K562 (cell line): ENCODE measurements around the gene THAP2. TPM values are rescaled to one million over a fixed set of nuclear protein-coding genes. Genes with fewer than 3 reads are reported as not detected.
A peak's percentile ranks its signal among the peaks of the same experiment; 100 is the strongest.

Source experiments
- ATF6 ChIP-seq: sonication (generic); formaldehyde crosslinking; IDR thresholded peaks from 2 replicates; pipeline ENCODE4 v1.4.0; 2020; ENCODE audit warnings: mild to moderate bottlenecking, missing genetic modification reagents
- CBX5 ChIP-seq: IDR thresholded peaks from 2 replicates; pipeline ENCODE4 v1.6.1; 2014; ENCODE audit warnings: low read depth, borderline replicate concordance
- FOXA3 ChIP-seq, 2 experiments: fragments of 450-650 bp in 1 of 2; sonication (generic) in 1 of 2; formaldehyde crosslinking; IDR thresholded peaks in 1 of 2; conservative IDR thresholded peaks in 1 of 2; 2 replicates each; pipeline versions ENCODE4 v1.4.0 to v1.8.0; 2020 to 2022; ENCODE audit warnings: mild to moderate bottlenecking in 2 of 2, missing genetic modification reagents in 1 of 2
- GATAD2B ChIP-seq: fragments of 450-650 bp; IDR thresholded peaks from 2 replicates; pipeline ENCODE4 v1.6.1; 2017; ENCODE audit warnings: mild to moderate bottlenecking, borderline replicate concordance
- MIER1 ChIP-seq: fragments of 450-650 bp; IDR thresholded peaks from 2 replicates; pipeline ENCODE4 v1.6.1; 2016; ENCODE audit warnings: antibody characterized with exemption, mild to moderate bottlenecking, low read depth
- PHF21A ChIP-seq: fragments of 450-650 bp; IDR thresholded peaks from 2 replicates; pipeline ENCODE4 v1.6.1; 2017; ENCODE audit warnings: low read depth, borderline replicate concordance
- PTRF ChIP-seq: fragments of 450-650 bp; IDR thresholded peaks from 2 replicates; pipeline ENCODE4 v1.6.1; 2016; ENCODE audit warnings: mild to moderate bottlenecking, missing genetic modification characterization, missing compliant biosample characterization
- RAD51 ChIP-seq: fragments of 450-650 bp; IDR thresholded peaks from 2 replicates; pipeline ENCODE4 v1.7.1; 2016; ENCODE audit warnings: low read depth, mild to moderate bottlenecking, borderline replicate concordance
- RFX7 ChIP-seq: fragments of 250-450 bp; sonication (Bioruptor Pico); IDR thresholded peaks from 2 replicates; pipeline ENCODE4 v1.5.1; 2021; ENCODE audit warnings: mild to moderate bottlenecking
- TARDBP ChIP-seq: fragments of 450-650 bp; IDR thresholded peaks from 2 replicates; pipeline ENCODE4 v1.6.1; 2016
- ZBTB7A ChIP-seq: IDR thresholded peaks from 2 replicates; pipeline ENCODE4 v1.6.1; 2011; ENCODE audit warnings: low read depth, mild to moderate bottlenecking, low read length, moderate library complexity, borderline replicate concordance; ENCODE audit not compliant: control insufficient read depth
- ZNF561 ChIP-seq: fragments of 450-650 bp; formaldehyde crosslinking; conservative IDR thresholded peaks from 2 replicates; pipeline ENCODE4 v1.4.0; 2020; ENCODE audit warnings: mild to moderate bottlenecking, moderate library complexity
- ZNF668 ChIP-seq: fragments of 250-450 bp; sonication (Bioruptor Pico); IDR thresholded peaks from 2 replicates; pipeline ENCODE4 v1.8.0; 2022; ENCODE audit warnings: mild to moderate bottlenecking, inconsistent platforms
- polyA plus RNA-seq, 8 experiments: library from polyadenylated mRNA; depleted of rRNA in 4 of 8; stranded (reverse) in 5 of 8; unstranded in 3 of 8; fragments of >200 nt; fragmentation: Nextera tagmentation in 2 of 8; fragmentation: Illumina TruSeq in 1 of 8; extraction: Ambion mirVana in 2 of 8; extraction: Trizol in 1 of 8; gene quantifications; 2 replicates each; pipeline versions ENCODE4 v1.2.1 to v1.2.3, GENCODE V29; 2011 to 2014; ENCODE audit warnings: inconsistent platforms in 1 of 8, missing spikeins in 1 of 8
- total RNA-seq, 7 experiments: library from RNA; depleted of rRNA in 6 of 7; stranded (reverse); fragments of >200 nt in 6 of 7; fragmentation: Illumina TruSeq in 2 of 7; extraction: Trizol in 2 of 7; gene quantifications; 2 replicates each; pipeline versions ENCODE4 v1.2.1 to v1.2.3, GENCODE V29; 2011 to 2021; ENCODE audit warnings: low replicate concordance in 1 of 7
- TF ChIP-seq, protein P1 (sequence below): sonication (generic); formaldehyde crosslinking; IDR thresholded peaks from 2 replicates; pipeline ENCODE4 v1.8.0; 2022; ENCODE audit warnings: mild to moderate bottlenecking, missing genetic modification reagents
- TF ChIP-seq, protein P2 (sequence below): sonication (generic); formaldehyde crosslinking; IDR thresholded peaks from 2 replicates; pipeline ENCODE4 v1.5.0; 2020; ENCODE audit warnings: missing genetic modification reagents
- TF ChIP-seq, protein P3 (sequence below): fragments of 450-650 bp; formaldehyde crosslinking; IDR thresholded peaks from 2 replicates; pipeline ENCODE4 v1.4.0; 2020; ENCODE audit warnings: mild to moderate bottlenecking, moderate library complexity

Gene THAP2
- total and polyA plus RNA-seq, 9 of the 15 experiments (the other 6 are each of a cell fraction or from before 2014, with no cell fraction given): 1.8 to 18.9 (median 7.3) TPM

DNA sequence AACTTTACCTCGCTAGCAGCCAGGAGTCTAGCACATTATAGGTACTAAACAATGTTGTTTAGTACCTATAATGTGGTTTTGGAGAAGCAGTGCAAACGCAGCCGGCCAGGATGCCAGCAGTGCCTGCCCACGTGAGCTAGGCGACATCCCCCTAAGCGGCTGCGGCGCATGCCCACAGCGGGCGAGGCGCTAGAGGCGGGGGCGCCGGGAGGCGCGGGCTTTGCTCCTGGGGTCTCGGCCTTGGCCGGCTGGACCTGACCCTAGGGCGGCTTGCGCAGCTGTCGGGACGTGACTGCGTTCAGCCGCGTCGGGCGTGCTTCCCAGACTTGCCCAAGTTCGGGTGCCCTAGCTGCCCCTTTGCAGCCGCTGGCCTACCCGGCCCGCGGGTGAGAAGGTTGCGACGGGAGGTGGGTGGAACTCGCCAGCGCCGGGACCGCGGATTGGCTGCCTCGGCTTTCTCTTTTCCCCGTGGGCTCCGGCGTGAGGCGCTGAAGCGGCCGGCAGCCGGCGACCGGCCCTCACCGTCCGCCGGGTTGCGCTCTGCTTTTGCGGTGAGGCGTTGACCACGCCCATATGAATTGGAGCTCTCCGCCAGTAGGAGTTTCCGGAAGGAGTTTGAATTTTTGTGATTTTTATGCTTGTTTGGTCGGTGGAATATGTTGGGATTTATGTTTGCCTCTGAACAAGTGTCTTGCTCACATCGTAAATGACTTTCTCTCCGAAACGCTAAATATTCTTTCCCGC is 22.0 kb downstream of the THAP2 start, which contains the start of gene TMEM19 (continued):
- TF ChIP-seq, protein P1, sequence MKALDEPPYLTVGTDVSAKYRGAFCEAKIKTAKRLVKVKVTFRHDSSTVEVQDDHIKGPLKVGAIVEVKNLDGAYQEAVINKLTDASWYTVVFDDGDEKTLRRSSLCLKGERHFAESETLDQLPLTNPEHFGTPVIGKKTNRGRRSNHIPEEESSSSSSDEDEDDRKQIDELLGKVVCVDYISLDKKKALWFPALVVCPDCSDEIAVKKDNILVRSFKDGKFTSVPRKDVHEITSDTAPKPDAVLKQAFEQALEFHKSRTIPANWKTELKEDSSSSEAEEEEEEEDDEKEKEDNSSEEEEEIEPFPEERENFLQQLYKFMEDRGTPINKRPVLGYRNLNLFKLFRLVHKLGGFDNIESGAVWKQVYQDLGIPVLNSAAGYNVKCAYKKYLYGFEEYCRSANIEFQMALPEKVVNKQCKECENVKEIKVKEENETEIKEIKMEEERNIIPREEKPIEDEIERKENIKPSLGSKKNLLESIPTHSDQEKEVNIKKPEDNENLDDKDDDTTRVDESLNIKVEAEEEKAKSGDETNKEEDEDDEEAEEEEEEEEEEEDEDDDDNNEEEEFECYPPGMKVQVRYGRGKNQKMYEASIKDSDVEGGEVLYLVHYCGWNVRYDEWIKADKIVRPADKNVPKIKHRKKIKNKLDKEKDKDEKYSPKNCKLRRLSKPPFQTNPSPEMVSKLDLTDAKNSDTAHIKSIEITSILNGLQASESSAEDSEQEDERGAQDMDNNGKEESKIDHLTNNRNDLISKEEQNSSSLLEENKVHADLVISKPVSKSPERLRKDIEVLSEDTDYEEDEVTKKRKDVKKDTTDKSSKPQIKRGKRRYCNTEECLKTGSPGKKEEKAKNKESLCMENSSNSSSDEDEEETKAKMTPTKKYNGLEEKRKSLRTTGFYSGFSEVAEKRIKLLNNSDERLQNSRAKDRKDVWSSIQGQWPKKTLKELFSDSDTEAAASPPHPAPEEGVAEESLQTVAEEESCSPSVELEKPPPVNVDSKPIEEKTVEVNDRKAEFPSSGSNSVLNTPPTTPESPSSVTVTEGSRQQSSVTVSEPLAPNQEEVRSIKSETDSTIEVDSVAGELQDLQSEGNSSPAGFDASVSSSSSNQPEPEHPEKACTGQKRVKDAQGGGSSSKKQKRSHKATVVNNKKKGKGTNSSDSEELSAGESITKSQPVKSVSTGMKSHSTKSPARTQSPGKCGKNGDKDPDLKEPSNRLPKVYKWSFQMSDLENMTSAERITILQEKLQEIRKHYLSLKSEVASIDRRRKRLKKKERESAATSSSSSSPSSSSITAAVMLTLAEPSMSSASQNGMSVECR (CRISPR knock-in tag): peak; percentile 69; the same call in 1 of the 2 replicates
- TF ChIP-seq RFX7 (CRISPR knock-in tag): no peak
- TF ChIP-seq, protein P2, sequence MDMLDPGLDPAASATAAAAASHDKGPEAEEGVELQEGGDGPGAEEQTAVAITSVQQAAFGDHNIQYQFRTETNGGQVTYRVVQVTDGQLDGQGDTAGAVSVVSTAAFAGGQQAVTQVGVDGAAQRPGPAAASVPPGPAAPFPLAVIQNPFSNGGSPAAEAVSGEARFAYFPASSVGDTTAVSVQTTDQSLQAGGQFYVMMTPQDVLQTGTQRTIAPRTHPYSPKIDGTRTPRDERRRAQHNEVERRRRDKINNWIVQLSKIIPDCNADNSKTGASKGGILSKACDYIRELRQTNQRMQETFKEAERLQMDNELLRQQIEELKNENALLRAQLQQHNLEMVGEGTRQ (CRISPR knock-in tag): peak; percentile 89
- TF ChIP-seq FOXA3 (CRISPR knock-in tag; conservative IDR thresholded peaks at IDR 0.05 in 1 of 2, IDR thresholded peaks at IDR 0.05 in 1 of 2): no peak
- TF ChIP-seq GATAD2B: peak; percentile 55; the same call in 1 of the 2 replicates
- TF ChIP-seq ATF6 (CRISPR knock-in tag): 0 out of 2 replicates have a peak, but pooled peaks have one; percentile 39
- 0 out of 2 replicates have a peak, but pooled peaks have one; percentile 74 for TF ChIP-seq TARDBP
- TF ChIP-seq MIER1: no peak
- no peak for TF ChIP-seq CBX5
- peak; percentile 83 for TF ChIP-seq ZBTB7A
- TF ChIP-seq PTRF (tag): no peak
- no peak for TF ChIP-seq ZNF561 (CRISPR knock-in tag)
- peak; percentile 73 for TF ChIP-seq RAD51
- TF ChIP-seq PHF21A: 0 out of 2 replicates have a peak, but pooled peaks have one; percentile 63
- TF ChIP-seq, protein P3, sequence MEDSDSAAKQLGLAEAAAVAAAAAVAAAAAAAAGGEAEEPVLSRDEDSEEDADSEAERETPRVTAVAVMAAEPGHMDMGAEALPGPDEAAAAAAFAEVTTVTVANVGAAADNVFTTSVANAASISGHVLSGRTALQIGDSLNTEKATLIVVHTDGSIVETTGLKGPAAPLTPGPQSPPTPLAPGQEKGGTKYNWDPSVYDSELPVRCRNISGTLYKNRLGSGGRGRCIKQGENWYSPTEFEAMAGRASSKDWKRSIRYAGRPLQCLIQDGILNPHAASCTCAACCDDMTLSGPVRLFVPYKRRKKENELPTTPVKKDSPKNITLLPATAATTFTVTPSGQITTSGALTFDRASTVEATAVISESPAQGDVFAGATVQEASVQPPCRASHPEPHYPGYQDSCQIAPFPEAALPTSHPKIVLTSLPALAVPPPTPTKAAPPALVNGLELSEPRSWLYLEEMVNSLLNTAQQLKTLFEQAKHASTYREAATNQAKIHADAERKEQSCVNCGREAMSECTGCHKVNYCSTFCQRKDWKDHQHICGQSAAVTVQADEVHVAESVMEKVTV (CRISPR knock-in tag): no peak
- no peak for TF ChIP-seq ZNF668 (CRISPR knock-in tag)
